ENCODE measurements around the gene HEYL. TPM values are rescaled to one million over a fixed set of nuclear protein-coding genes. Genes with fewer than 3 reads are reported as not detected.

Gene HEYL
- total RNA-seq, 6 donors from 2014 or later, result 3.8 to 31.9 (median 15.5) TPM

DNA sequence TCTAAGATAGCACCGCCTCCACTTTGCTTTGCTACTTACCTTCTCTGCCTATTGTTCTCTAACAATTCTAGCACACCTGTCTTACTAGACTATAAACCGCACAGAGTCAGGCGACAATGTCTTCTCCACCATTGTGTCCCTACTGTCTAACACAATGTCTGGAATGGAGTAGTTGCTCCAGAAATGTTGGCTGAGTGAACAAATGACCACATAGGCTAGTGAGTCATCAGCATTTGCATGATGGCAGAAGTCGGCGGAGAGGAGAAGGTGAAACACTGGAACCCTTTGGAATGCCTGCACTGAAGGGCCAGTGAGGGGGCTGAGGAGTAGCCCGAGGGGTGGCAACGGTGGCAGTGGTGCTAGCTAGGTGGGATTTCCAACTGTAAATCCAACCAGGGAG, 48.9 kb downstream of the HEYL start:
- 84 to 89% methylated on average over 7 of the region's 7 CpGs for WGBS, 2 donors
- no peaks in the 10 kb centered on the region for H3K4me1 ChIP-seq
- no peaks in the 10 kb centered on the region for H3K9me3 ChIP-seq
- H3K27me3 ChIP-seq, result no peaks in the 10 kb centered on the region
- no peaks in the 10 kb centered on the region for H3K36me3 ChIP-seq
- TF ChIP-seq CTCF (IDR thresholded peaks at IDR 0.05), result no peak
- no peak for TF ChIP-seq POLR2A (IDR thresholded peaks at IDR 0.05)
- TF ChIP-seq POLR2AphosphoS5 (IDR thresholded peaks at IDR 0.05), result no peak
- no peak for TF ChIP-seq EP300 (IDR thresholded peaks at IDR 0.05)
- no peak overlapping the region for H3K27ac ChIP-seq
- DNase-seq (no peak), ATAC-seq (ENCODE audit: low FRiP score in 2 of 2) (no peak)
- no peak overlapping the region for H3K4me3 ChIP-seq

- ATAC-seq (ENCODE audit: low FRiP score in 2 of 2) (no peak), DNase-seq (no peak)
These were observed 53.5 kb downstream of the HEYL start for GRCh38 chr1:39585933-39586332.

DNA sequence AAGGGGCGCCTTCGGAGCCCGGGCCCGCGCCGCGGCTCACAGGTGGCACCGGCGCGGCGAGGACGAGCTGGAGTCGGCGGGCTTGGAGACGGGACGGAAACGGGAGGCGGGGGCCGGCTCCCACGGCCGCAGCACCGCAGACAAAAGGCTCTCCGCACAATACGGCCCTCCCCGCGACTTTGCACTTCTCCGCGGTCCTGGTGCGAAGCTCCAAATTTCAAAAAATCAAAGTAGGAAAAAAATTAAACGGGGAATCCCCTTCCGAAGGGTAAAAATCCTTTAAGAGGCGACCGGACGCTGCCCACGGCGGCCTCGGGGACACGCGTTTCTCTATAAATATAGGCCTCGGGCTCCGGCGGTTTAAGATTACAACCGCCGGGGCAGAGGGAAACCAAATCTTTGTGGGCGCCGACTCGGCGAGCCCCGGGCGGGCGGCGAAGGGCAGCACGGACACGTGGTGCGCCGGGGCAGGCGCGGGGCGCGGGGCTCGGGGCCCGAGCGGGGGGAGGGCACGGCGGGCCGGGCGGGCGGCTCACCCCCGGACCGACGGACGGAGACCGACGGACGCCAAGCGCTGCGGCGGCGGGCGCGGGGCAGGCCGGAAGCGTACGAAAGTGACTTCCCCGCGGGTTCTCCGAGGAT, 63.3 kb downstream of the HEYL start:
- Histone ChIP-seq H3K9me3 (no peaks in the 10 kb centered on the region), H3K27ac (peak overlapping the region; percentile 82 to 91 (median 86)), H3K4me3 (peak overlapping the region; percentile 71 to 90 (median 77)), H3K27me3 (no peaks in the 10 kb centered on the region), H3K36me3 (peaks cover 8 to 26% (median 12%) of the 10 kb centered on the region in 4 donors), H3K4me1 (peaks cover 19 to 37% (median 29%) of the 10 kb centered on the region in 4 donors)
- no peak for TF ChIP-seq POLR2A (IDR thresholded peaks at IDR 0.05)
- no peak for TF ChIP-seq CTCF (IDR thresholded peaks at IDR 0.05)
- TF ChIP-seq EP300 (IDR thresholded peaks at IDR 0.05), result no peak
- no peak for TF ChIP-seq POLR2AphosphoS5 (IDR thresholded peaks at IDR 0.05)
- ATAC-seq (ENCODE audit: low FRiP score in 2 of 2), result peak in 1 of 2 donors; percentile 70
- peak; percentile 31 to 92 for DNase-seq
- 0 to 1% methylated on average over 49 to 62 of the region's 87 CpGs for WGBS, 2 donors

More at GRCh38 chr1:39585933-39586332, 53.5 kb downstream of the HEYL start:
- no peak for TF ChIP-seq POLR2A (IDR thresholded peaks at IDR 0.05)
- no peak for TF ChIP-seq POLR2AphosphoS5 (IDR thresholded peaks at IDR 0.05)
- no peak for TF ChIP-seq EP300 (IDR thresholded peaks at IDR 0.05)
- no peak for TF ChIP-seq CTCF (IDR thresholded peaks at IDR 0.05)
- no peaks in the 10 kb centered on the region for H3K27me3 ChIP-seq
- H3K4me3 ChIP-seq, result no peak overlapping the region
- H3K36me3 ChIP-seq, result no peaks in the 10 kb centered on the region
- 94 to 97% methylated on average over 7 of the region's 7 CpGs for WGBS, 2 donors
- no peaks in the 10 kb centered on the region for H3K4me1 ChIP-seq
- H3K9me3 ChIP-seq, result no peaks in the 10 kb centered on the region
- no peak overlapping the region for H3K27ac ChIP-seq

- Histone ChIP-seq H3K9me3 (no peaks in the 10 kb centered on the region), H3K4me3 (peak overlapping the region; percentile 71 to 90 (median 77)), H3K27ac (peak overlapping the region; percentile 82 to 91 (median 86)), H3K4me1 (peaks cover 19 to 37% (median 29%) of the 10 kb centered on the region in 4 donors), H3K27me3 (no peaks in the 10 kb centered on the region), H3K36me3 (peaks cover 15 to 33% (median 20%) of the 10 kb centered on the region in 4 donors)
- ATAC-seq (ENCODE audit: low FRiP score in 2 of 2) (peak; percentile 72 to 80), DNase-seq (peak; percentile 64 to 89)
- TF ChIP-seq POLR2AphosphoS5 (IDR thresholded peaks at IDR 0.05), result no peak
- no peak for TF ChIP-seq POLR2A (IDR thresholded peaks at IDR 0.05)
- no peak for TF ChIP-seq EP300 (IDR thresholded peaks at IDR 0.05)
- no peak for TF ChIP-seq CTCF (IDR thresholded peaks at IDR 0.05)
- WGBS, 2 donors, result 3 to 10% methylated on average over 10 to 19 of the region's 48 CpGs
These were observed 64.0 kb downstream of the HEYL start for GRCh38 chr1:39575191-39576015.

Data from upper lobe of left lung (tissue), 6 donors.